ENCODE results near the gene GCK. TPM values are rescaled to one million over a fixed set of nuclear protein-coding genes. Genes with fewer than 3 reads are reported as not detected.

Gene GCK
- total and polyA plus RNA-seq, 2 experiments from 2014 or later: 1.7 to 2.5 TPM

GRCh38 chr7:44161371-44161770 is 27.9 kb downstream of the GCK start:
- no peak overlapping the region for H3K4me2 ChIP-seq
- no peaks in the 10 kb centered on the region for H4K20me1 ChIP-seq (ENCODE audit: insufficient read depth, poor library complexity, severe bottlenecking)
- H3K27ac ChIP-seq: no peak overlapping the region
- H2AFZ ChIP-seq: no peak overlapping the region
- WGBS (ENCODE audit: low lambda C conversion rate, missing lambda C conversion rate): 100% methylated on average over 2 of the region's 2 CpGs
- DNase-seq (ENCODE audit: low spot score): no peak
- no peaks in the 10 kb centered on the region for H3K4me1 ChIP-seq (ENCODE audit: insufficient read depth)
- no peaks in the 10 kb centered on the region for H3K9me3 ChIP-seq (ENCODE audit: low read depth)
- H3K36me3 ChIP-seq (replicated peaks; ENCODE audit: insufficient read depth, low read depth): no peaks in the 10 kb centered on the region
- no peaks in the 10 kb centered on the region for H3K27me3 ChIP-seq
- H3K4me3 ChIP-seq: no peak overlapping the region
- no peaks in the 10 kb centered on the region for H3K9me2 ChIP-seq (replicated peaks; ENCODE audit: insufficient read depth)
- H3K79me2 ChIP-seq: no peaks in the 10 kb centered on the region
- TF ChIP-seq EZH2phosphoT487 (IDR thresholded peaks at IDR 0.05; ENCODE audit: low read depth, severe bottlenecking, unreplicated experiment) (no peak), CTCF (IDR thresholded peaks at IDR 0.05; ENCODE audit: poor library complexity) (no peak), EZH2 (IDR thresholded peaks at IDR 0.05; ENCODE audit: borderline replicate concordance) (no peak)

- no peaks in the 10 kb centered on the region for H3K4me1 ChIP-seq (ENCODE audit: insufficient read depth)
- no peak overlapping the region for H2AFZ ChIP-seq
- no peaks in the 10 kb centered on the region for H4K20me1 ChIP-seq (ENCODE audit: insufficient read depth, poor library complexity, severe bottlenecking)
- H3K27me3 ChIP-seq: no peaks in the 10 kb centered on the region
- WGBS (ENCODE audit: low lambda C conversion rate, missing lambda C conversion rate): 91% methylated on average over 4 of the region's 5 CpGs
- no peak overlapping the region for H3K4me2 ChIP-seq
- H3K79me2 ChIP-seq: no peaks in the 10 kb centered on the region
- H3K9me3 ChIP-seq (ENCODE audit: low read depth): no peaks in the 10 kb centered on the region
- no peak for TF ChIP-seq CTCF (IDR thresholded peaks at IDR 0.05; ENCODE audit: poor library complexity)
- TF ChIP-seq EZH2phosphoT487 (IDR thresholded peaks at IDR 0.05; ENCODE audit: low read depth, severe bottlenecking, unreplicated experiment): no peak
- no peak for TF ChIP-seq EZH2 (IDR thresholded peaks at IDR 0.05; ENCODE audit: borderline replicate concordance)
- H3K4me3 ChIP-seq: no peak overlapping the region
- H3K27ac ChIP-seq: no peak overlapping the region
- no peaks in the 10 kb centered on the region for H3K9me2 ChIP-seq (replicated peaks; ENCODE audit: insufficient read depth)
- DNase-seq (ENCODE audit: low spot score): no peak
- H3K36me3 ChIP-seq (replicated peaks; ENCODE audit: insufficient read depth, low read depth): no peaks in the 10 kb centered on the region
These were observed 29.2 kb downstream of the GCK start for GRCh38 chr7:44159824-44160630.

- TF ChIP-seq CTCF (IDR thresholded peaks at IDR 0.05; ENCODE audit: poor library complexity) (no peak), EZH2 (IDR thresholded peaks at IDR 0.05; ENCODE audit: borderline replicate concordance) (no peak), EZH2phosphoT487 (IDR thresholded peaks at IDR 0.05; ENCODE audit: low read depth, severe bottlenecking, unreplicated experiment) (no peak)
- Histone ChIP-seq H3K79me2 (no peaks in the 10 kb centered on the region), H3K4me1 (ENCODE audit: insufficient read depth) (no peaks in the 10 kb centered on the region), H4K20me1 (ENCODE audit: insufficient read depth, poor library complexity, severe bottlenecking) (no peaks in the 10 kb centered on the region), H3K36me3 (replicated peaks; ENCODE audit: insufficient read depth, low read depth) (no peaks in the 10 kb centered on the region), H2AFZ (no peak overlapping the region), H3K27ac (no peak overlapping the region), H3K27me3 (no peaks in the 10 kb centered on the region), H3K9me3 (ENCODE audit: low read depth) (no peaks in the 10 kb centered on the region), H3K4me3 (no peak overlapping the region), H3K4me2 (no peak overlapping the region), H3K9me2 (replicated peaks; ENCODE audit: insufficient read depth) (no peaks in the 10 kb centered on the region)
- no peak for DNase-seq (ENCODE audit: low spot score)
- WGBS (ENCODE audit: low lambda C conversion rate, missing lambda C conversion rate): 93% methylated on average over 12 of the region's 12 CpGs
These were observed 30.2 kb downstream of the GCK start for GRCh38 chr7:44158873-44159631.
